Transverse colon (tissue), 4 donors: ENCODE results near the gene HNRNPA3. TPM values are rescaled to one million over a fixed set of nuclear protein-coding genes. Genes with fewer than 3 reads are reported as not detected.

Experiments used
- DNase-seq: peaks from one replicate; pipeline ENCODE4 v3.0.0-alpha.2; 2019
- H3K27ac ChIP-seq, 4 donors: fragments of 200-600 bp; sonication (generic); 2 replicates each; pipeline ENCODE4 v1.5.1; 2016 to 2018; ENCODE audit warnings: inconsistent platforms in 4 of 4
- H3K27me3 ChIP-seq: fragments of 200-600 bp; sonication (generic); 2 replicates; pipeline ENCODE4 v1.5.1; 2017; ENCODE audit warnings: inconsistent platforms
- H3K36me3 ChIP-seq, 4 donors: fragments of 200-600 bp; sonication (generic); 2 replicates each; pipeline ENCODE4 v1.5.1; 2017 to 2019; ENCODE audit warnings: inconsistent platforms in 4 of 4
- H3K4me1 ChIP-seq, 4 donors: fragments of 200-600 bp; sonication (generic); 2 replicates each; pipeline ENCODE4 v1.5.1; 2017 to 2020; ENCODE audit warnings: inconsistent platforms in 4 of 4
- H3K4me3 ChIP-seq, 4 donors: fragments of 200-600 bp; sonication (generic); 1 replicate in 1 of 4; 2 replicates in 3 of 4; pipeline versions ENCODE4 v1.5.1 to v1.6.1; 2017 to 2019; ENCODE audit warnings: inconsistent platforms in 4 of 4
- H3K9me3 ChIP-seq, 2 donors: fragments of 200-600 bp; sonication (generic); 2 replicates each; pipeline ENCODE4 v1.5.1; 2017 to 2019; ENCODE audit warnings: inconsistent platforms in 2 of 2
- CTCF ChIP-seq, 5 experiments: fragments of 200-600 bp in 3 of 5; fragments of 450-650 bp in 2 of 5; sonication (generic) in 3 of 5; IDR thresholded peaks; 1 replicate in 2 of 5; 2 replicates in 3 of 5; pipeline ENCODE4 v1.5.1; 2016 to 2017; ENCODE audit warnings: antibody characterized with exemption in 5 of 5, inconsistent platforms in 3 of 5, mild to moderate bottlenecking in 2 of 5, moderate library complexity in 1 of 5
- EP300 ChIP-seq: sonication (generic); formaldehyde crosslinking; IDR thresholded peaks from one replicate; pipeline ENCODE4 v1.6.1; 2017; ENCODE audit warnings: antibody characterized with exemption, low read depth
- POLR2A ChIP-seq: fragments of 450-650 bp; IDR thresholded peaks from one replicate; pipeline ENCODE4 v1.6.1; 2016; ENCODE audit warnings: antibody characterized with exemption, mild to moderate bottlenecking, moderate library complexity
- POLR2AphosphoS5 ChIP-seq, 3 donors: sonication (generic); formaldehyde crosslinking; IDR thresholded peaks; one replicate each; pipeline ENCODE4 v1.6.1; 2016; ENCODE audit warnings: antibody characterized with exemption in 3 of 3
- WGBS, 2 donors: methylation state at CpG; one replicate each; pipeline ENCODE4 v1.1.5; 2018; ENCODE audit warnings: low coverage in 1 of 2; 5-methylcytosine and 5-hydroxymethylcytosine counted together
- in situ Hi-C, 4 donors: fragments of 200-750 bp; cut with MboI; loops; one replicate each; pipeline versions ENCODE4 v1.15.0 to v1.15.1; 2017; ENCODE audit warnings: low sequenced_read_pairs in 3 of 4, low pct_ligation_motif_present in 1 of 4, low pct_unique_long_range_greater_than_20kb in 1 of 4
- intact Hi-C: fragments of 100-400 bp; cut with DNase I; formaldehyde crosslinking; loops from one replicate; pipeline ENCODE4 v1.15.1; 2023; ENCODE audit warnings: low total_unique reads
- total RNA-seq, 4 donors: library from RNA; depleted of rRNA; stranded (reverse); fragments of >200 nt; gene quantifications; one replicate each; pipeline ENCODE4 v1.1.0, GENCODE V29; 2016

HNRNPA3 gene
- total RNA-seq, 4 donors from 2014 or later = 40.6 to 83.2 (median 57.4) TPM

- H3K4me3 ChIP-seq = no peak overlapping the region
- no peaks in the 10 kb centered on the region for H3K9me3 ChIP-seq
- H3K27ac ChIP-seq = no peak overlapping the region
- peaks cover 30 to 92% (median 60%) of the 10 kb centered on the region in 4 donors for H3K4me1 ChIP-seq
- intact Hi-C loops = no loop called here
- 55 to 77% methylated on average over 5 to 6 of the region's 6 CpGs for WGBS, 2 donors
- no peak for DNase-seq
- in situ Hi-C loops = no loop called here
- no peaks in the 10 kb centered on the region for H3K36me3 ChIP-seq
- no peaks in the 10 kb centered on the region for H3K27me3 ChIP-seq
- TF ChIP-seq CTCF (IDR thresholded peaks at IDR 0.05) = no peak
- no peak for TF ChIP-seq POLR2AphosphoS5 (IDR thresholded peaks at IDR 0.05)
Observed at GRCh38 chr2:177247693-177248262, 35.2 kb downstream of the HNRNPA3 start.

- H3K4me3 ChIP-seq = no peak overlapping the region
- peaks cover 32 to 92% (median 60%) of the 10 kb centered on the region in 4 donors for H3K4me1 ChIP-seq
- 90 to 95% methylated on average over 2 to 7 of the region's 7 CpGs for WGBS, 2 donors
- TF ChIP-seq CTCF (IDR thresholded peaks at IDR 0.05) (no peak), POLR2AphosphoS5 (IDR thresholded peaks at IDR 0.05) (no peak), EP300 (no peak), POLR2A (no peak)
- no peaks in the 10 kb centered on the region for H3K36me3 ChIP-seq
- H3K27ac ChIP-seq = no peak overlapping the region
- H3K27me3 ChIP-seq = no peaks in the 10 kb centered on the region
- intact Hi-C loops (no loop called here), in situ Hi-C loops (no loop called here)
- DNase-seq = no peak
- H3K9me3 ChIP-seq = no peaks in the 10 kb centered on the region
Observed at GRCh38 chr2:177249038-177249437, 36.4 kb downstream of the HNRNPA3 start.

GRCh38 chr2:177250461-177250860 lies 37.9 kb downstream of the HNRNPA3 start:
- peaks cover 43 to 93% (median 66%) of the 10 kb centered on the region in 4 donors for H3K4me1 ChIP-seq
- H3K27ac ChIP-seq = peak overlapping the region in 2 of 4 donors; percentile 62 to 67

GRCh38 chr2:177251165-177251542 lies 38.6 kb downstream of the HNRNPA3 start:
- no peak for DNase-seq
- Histone ChIP-seq H3K27ac (peak overlapping the region; percentile 62 to 75 (median 70)), H3K4me3 (no peak overlapping the region), H3K27me3 (no peaks in the 10 kb centered on the region), H3K9me3 (no peaks in the 10 kb centered on the region), H3K36me3 (no peaks in the 10 kb centered on the region), H3K4me1 (peaks cover 41 to 93% (median 66%) of the 10 kb centered on the region in 4 donors)
- intact Hi-C loops = no loop called here
- in situ Hi-C loops = no loop called here
- no peak for TF ChIP-seq POLR2AphosphoS5 (IDR thresholded peaks at IDR 0.05)
- no peak for TF ChIP-seq CTCF (IDR thresholded peaks at IDR 0.05)
- TF ChIP-seq EP300 = no peak
- no peak for TF ChIP-seq POLR2A
- 81 to 100% methylated on average over 2 to 3 of the region's 3 CpGs for WGBS, 2 donors

More at GRCh38 chr2:177250461-177250860, 37.9 kb downstream of the HNRNPA3 start:
- TF ChIP-seq CTCF (IDR thresholded peaks at IDR 0.05) (no peak), POLR2AphosphoS5 (IDR thresholded peaks at IDR 0.05) (no peak), EP300 (no peak), POLR2A (no peak)
- no peaks in the 10 kb centered on the region for H3K27me3 ChIP-seq
- no peaks in the 10 kb centered on the region for H3K36me3 ChIP-seq
- in situ Hi-C loops (no loop called here), intact Hi-C loops (no loop called here)
- H3K4me3 ChIP-seq = no peak overlapping the region
- whole genome bisulfite sequencing, 2 donors = 79 to 84% methylated on average over 4 to 5 of the region's 5 CpGs
- no peaks in the 10 kb centered on the region for H3K9me3 ChIP-seq
- DNase-seq = no peak
